Lung (tissue), 12 donors: ENCODE measurements around the gene TMEM158. TPM values are rescaled to one million over a fixed set of nuclear protein-coding genes. Genes with fewer than 3 reads are reported as not detected.

Experiments used
- ATAC-seq: fragments of 200-7000 bp; cut with Tn5 transposase; one replicate; pipeline ENCODE4 v1.9.1; 2020; ENCODE audit warnings: moderate number of reproducible peaks; ENCODE audit not compliant: insufficient read depth, low FRiP score
- DNase-seq, 3 donors: peaks; one replicate each; pipeline ENCODE4 v3.0.0-alpha.2; 2013 to 2017
- H3K27ac ChIP-seq, 2 donors: one replicate each; pipeline ENCODE4 v1.5.1; 2013; ENCODE audit warnings: mild to moderate bottlenecking in 2 of 2, moderate library complexity in 2 of 2, control low read depth in 1 of 2, inconsistent platforms in 1 of 2, low read depth in 1 of 2, low read length in 1 of 2
- H3K27me3 ChIP-seq, 3 donors: one replicate each; pipeline ENCODE4 v1.5.1; 2013; ENCODE audit warnings: low read length in 2 of 3; ENCODE audit not compliant: control insufficient read depth in 3 of 3, insufficient read depth in 3 of 3
- H3K36me3 ChIP-seq, 4 donors: one replicate each; pipeline ENCODE4 v1.5.1; 2013; ENCODE audit warnings: low read length in 4 of 4, mild to moderate bottlenecking in 1 of 4, moderate library complexity in 1 of 4; ENCODE audit not compliant: control insufficient read depth in 4 of 4, insufficient read depth in 4 of 4
- H3K4me1 ChIP-seq, 5 donors: one replicate each; pipeline ENCODE4 v1.5.1; 2013; ENCODE audit warnings: low read length in 5 of 5, mild to moderate bottlenecking in 2 of 5, moderate library complexity in 1 of 5; ENCODE audit not compliant: control insufficient read depth in 5 of 5, insufficient read depth in 5 of 5
- H3K4me3 ChIP-seq: one replicate; pipeline ENCODE4 v1.5.1; 2013; ENCODE audit warnings: mild to moderate bottlenecking, control low read depth, moderate library complexity
- H3K9ac ChIP-seq, 2 donors: one replicate each; pipeline ENCODE4 v1.5.1; 2013; ENCODE audit warnings: low read length in 2 of 2, control low read depth in 1 of 2; ENCODE audit not compliant: insufficient read depth in 1 of 2
- H3K9me3 ChIP-seq, 4 donors: one replicate each; pipeline ENCODE4 v1.5.1; 2013; ENCODE audit warnings: low read length in 3 of 4, mild to moderate bottlenecking in 1 of 4, moderate library complexity in 1 of 4; ENCODE audit not compliant: control insufficient read depth in 4 of 4, insufficient read depth in 3 of 4
- CTCF ChIP-seq: IDR thresholded peaks from 2 replicates; pipeline ENCODE4 v1.5.1; 2012; ENCODE audit warnings: mild to moderate bottlenecking; ENCODE audit errors: control extremely low read depth, extremely low read depth
- WGBS, 2 donors: extraction: QIAGEN DNeasy Blood & Tissue Kit; methylation state at CpG; one replicate each; pipeline ENCODE4 v1.1.7; 2013; 5-methylcytosine and 5-hydroxymethylcytosine counted together
- polyA plus RNA-seq, 2 donors: library from polyadenylated mRNA; stranded (reverse); fragments of 200-250 nt; gene quantifications; one replicate each; pipeline ENCODE4 v1.2.1, GENCODE V29; 2013
- total RNA-seq, 2 donors: library from RNA; depleted of rRNA in 1 of 2; stranded (reverse); fragments of >200 nt in 1 of 2; gene quantifications; one replicate each; pipeline ENCODE4 v1.2.1, GENCODE V29; 2014 to 2021
- donor health status: control.
- donor health status: control.
- donor health status: Bipolar disorder and iron deficiency.
- donor health status: healthy.
- donor health status: DM: yes; HTN: yes; CAD: no.

Gene TMEM158
- total and polyA plus RNA-seq, 4 donors: 1.1 to 3.4 (median 1.4) TPM

GRCh38 chr3:45180899-45181298 is 45.2 kb downstream of the TMEM158 start:
- no peaks in the 10 kb centered on the region for H3K36me3 ChIP-seq
- ATAC-seq (no peak), DNase-seq (no peak)
- H3K9me3 ChIP-seq: no peaks in the 10 kb centered on the region
- no peak overlapping the region for H3K27ac ChIP-seq
- TF ChIP-seq CTCF: no peak
- H3K4me1 ChIP-seq: peaks cover 0 to 5% (median 4%) of the 10 kb centered on the region in 5 donors
- 78 to 81% methylated on average over 7 of the region's 7 CpGs for WGBS, 2 donors
- no peaks in the 10 kb centered on the region for H3K27me3 ChIP-seq
- H3K4me3 ChIP-seq: no peak overlapping the region
- H3K9ac ChIP-seq: no peak overlapping the region

GRCh38 chr3:45180051-45180450 is 46.0 kb downstream of the TMEM158 start:
- Histone ChIP-seq H3K9me3 (no peaks in the 10 kb centered on the region), H3K4me1 (peaks cover 0 to 5% (median 4%) of the 10 kb centered on the region in 5 donors), H3K4me3 (no peak overlapping the region), H3K27me3 (no peaks in the 10 kb centered on the region), H3K27ac (no peak overlapping the region), H3K36me3 (no peaks in the 10 kb centered on the region), H3K9ac (no peak overlapping the region)
- TF ChIP-seq CTCF: no peak
- WGBS, 2 donors: 79 to 95% methylated on average over 6 of the region's 6 CpGs
- DNase-seq (no peak), ATAC-seq (no peak)

GRCh38 chr3:45179163-45179562 is 46.9 kb downstream of the TMEM158 start:
- Histone ChIP-seq H3K9me3 (no peaks in the 10 kb centered on the region), H3K9ac (no peak overlapping the region), H3K36me3 (no peaks in the 10 kb centered on the region), H3K27ac (no peak overlapping the region), H3K4me1 (peaks cover 0 to 4% (median 3%) of the 10 kb centered on the region in 5 donors), H3K27me3 (no peaks in the 10 kb centered on the region), H3K4me3 (no peak overlapping the region)
- no peak for TF ChIP-seq CTCF
- ATAC-seq (no peak), DNase-seq (no peak)
- 92 to 97% methylated on average over 3 of the region's 3 CpGs for WGBS, 2 donors
